GM12874 (cell line): Measurements from ENCODE around the gene UBXN6.

Source experiments
- TF ChIP-seq, protein P1 (sequence below): IDR thresholded peaks from 2 replicates; pipeline ENCODE4 v1.5.1; 2011; ENCODE audit warnings: low read depth, mild to moderate bottlenecking, control low read depth, low read length, moderate library complexity; ENCODE audit not compliant: insufficient read depth

The UBXN6 gene

DNA sequence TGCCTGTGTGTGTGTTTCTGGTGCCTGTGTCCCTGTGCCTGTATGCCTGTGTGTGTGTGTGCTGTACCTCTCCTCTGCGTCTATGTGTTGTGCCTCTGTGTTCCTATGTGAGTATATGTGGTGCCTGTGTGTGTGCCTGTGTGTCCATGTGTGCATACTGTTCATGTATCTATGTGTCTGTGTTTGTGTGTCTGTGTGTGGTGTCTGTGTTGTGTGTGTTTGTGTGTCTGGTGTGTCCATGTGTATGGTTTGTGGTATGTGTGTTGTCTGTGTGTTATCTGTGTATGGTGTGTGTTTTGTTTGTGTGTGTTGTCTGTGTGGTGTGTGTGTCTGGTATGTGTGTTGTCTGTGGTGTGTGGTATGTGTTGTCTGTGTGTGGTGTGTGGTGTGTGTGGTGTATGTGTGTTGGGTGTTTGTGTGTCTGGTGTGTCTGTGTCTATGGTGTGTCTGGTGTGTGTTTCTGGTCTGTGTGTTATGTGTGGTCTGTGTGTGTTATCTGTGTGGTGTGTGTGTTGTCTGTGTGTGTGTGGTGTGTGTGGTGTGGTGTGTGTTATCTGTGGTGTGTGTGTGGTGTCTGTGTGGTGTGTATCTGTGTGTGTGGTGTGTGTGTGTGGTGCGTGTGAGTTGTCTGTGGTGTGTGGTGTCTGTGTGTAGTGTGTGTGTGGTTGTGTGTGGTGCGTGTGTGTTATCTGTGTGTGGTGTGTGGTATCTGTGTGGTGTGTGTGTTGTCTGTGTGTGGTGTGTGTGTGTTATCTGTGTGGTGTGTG lies 34.9 kb upstream of the UBXN6 start:
- TF ChIP-seq, protein P1, sequence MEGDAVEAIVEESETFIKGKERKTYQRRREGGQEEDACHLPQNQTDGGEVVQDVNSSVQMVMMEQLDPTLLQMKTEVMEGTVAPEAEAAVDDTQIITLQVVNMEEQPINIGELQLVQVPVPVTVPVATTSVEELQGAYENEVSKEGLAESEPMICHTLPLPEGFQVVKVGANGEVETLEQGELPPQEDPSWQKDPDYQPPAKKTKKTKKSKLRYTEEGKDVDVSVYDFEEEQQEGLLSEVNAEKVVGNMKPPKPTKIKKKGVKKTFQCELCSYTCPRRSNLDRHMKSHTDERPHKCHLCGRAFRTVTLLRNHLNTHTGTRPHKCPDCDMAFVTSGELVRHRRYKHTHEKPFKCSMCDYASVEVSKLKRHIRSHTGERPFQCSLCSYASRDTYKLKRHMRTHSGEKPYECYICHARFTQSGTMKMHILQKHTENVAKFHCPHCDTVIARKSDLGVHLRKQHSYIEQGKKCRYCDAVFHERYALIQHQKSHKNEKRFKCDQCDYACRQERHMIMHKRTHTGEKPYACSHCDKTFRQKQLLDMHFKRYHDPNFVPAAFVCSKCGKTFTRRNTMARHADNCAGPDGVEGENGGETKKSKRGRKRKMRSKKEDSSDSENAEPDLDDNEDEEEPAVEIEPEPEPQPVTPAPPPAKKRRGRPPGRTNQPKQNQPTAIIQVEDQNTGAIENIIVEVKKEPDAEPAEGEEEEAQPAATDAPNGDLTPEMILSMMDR: no peak

GRCh38 chr19:4491446-4491845 lies 33.9 kb upstream of the UBXN6 start:
- TF ChIP-seq, protein P1: no peak

- TF ChIP-seq, protein P1: no peak
Measured at GRCh38 chr19:4488496-4488895, 30.9 kb upstream of the UBXN6 start.

DNA sequence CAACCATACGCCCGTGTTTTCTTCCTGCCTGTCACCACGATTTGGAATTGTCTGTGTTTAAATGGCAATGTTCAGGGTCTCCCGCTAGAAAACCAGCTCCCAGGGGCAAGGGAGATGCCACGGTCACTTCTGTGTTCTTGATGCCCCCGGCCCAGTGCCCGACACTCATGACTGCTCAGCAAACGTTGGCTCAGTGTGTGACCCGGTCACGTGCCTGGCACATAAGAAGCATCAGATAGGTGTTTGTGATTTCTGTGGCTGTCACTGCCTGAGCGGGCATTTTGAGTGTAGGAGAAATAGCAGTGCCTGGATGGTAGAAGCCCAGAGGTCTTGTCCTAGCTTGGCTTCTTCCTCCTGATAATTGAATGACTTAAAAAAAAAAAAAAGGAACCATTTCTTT lies 30.0 kb upstream of the UBXN6 start:
- TF ChIP-seq, protein P1: no peak

DNA sequence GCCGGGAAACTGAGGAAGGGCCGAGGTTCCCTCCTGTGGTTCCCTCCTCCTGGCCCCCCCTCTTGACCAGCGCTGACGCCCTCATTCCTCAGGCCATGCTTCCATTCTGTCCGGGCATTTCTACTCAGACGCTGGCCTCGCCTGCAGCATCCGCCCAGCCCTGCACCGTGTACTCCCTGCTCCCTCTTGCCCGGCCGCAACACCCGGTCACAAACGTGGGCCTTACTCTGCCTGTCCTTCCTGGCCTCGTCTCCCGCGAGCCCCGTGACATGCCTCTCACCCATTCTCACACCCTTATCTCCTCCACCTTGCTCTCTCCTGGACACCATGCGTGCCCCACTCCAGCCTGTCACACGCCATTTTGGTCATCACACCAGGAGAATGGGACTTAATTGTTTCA lies 25.8 kb upstream of the UBXN6 start:
- TF ChIP-seq, protein P1: no peak

DNA sequence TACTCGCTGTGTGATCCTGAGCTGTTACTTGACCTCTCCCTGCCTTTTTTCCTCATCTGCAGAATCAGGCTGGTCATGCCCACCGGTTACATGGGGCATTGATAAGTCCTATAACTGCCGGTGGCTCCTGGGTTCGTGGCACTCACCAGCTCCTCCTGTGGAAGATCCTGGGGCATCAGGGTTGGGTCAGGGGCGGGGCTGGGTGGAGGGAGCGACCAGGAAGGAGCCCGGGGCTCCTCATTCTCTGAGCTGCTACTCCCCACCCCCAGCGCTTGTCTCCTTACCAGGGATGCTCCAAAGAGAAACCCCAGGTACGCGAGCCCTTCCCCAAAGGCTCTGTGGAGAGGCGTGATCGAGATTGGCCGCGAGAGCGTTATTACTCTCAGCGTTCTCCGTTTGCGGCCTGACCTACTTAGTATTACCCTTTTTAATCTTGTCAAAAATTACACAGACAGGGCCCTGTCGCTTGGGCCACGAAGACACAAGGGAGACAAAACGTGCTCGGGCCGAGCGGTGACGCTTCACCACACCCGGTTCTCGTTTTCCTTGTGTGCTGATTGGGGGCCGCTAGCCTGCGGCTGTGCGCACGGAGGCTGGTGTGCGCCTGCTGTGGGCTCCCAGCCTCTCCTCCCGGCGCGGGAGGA lies 25.2 kb upstream of the UBXN6 start:
- TF ChIP-seq, protein P1: no peak

- TF ChIP-seq, protein P1: no peak
Measured at GRCh38 chr19:4477034-4477801, 19.6 kb upstream of the UBXN6 start.
